HepG2 (cell line): ENCODE results near the gene LMAN2. TPM values are rescaled to one million over a fixed set of nuclear protein-coding genes. Genes with fewer than 3 reads are reported as not detected.
A peak's percentile ranks its signal among the peaks of the same experiment; 100 is the strongest.

Source experiments
- AHDC1 ChIP-seq: sonication (generic); formaldehyde crosslinking; IDR thresholded peaks from 2 replicates; pipeline ENCODE4 v1.5.1; 2020; ENCODE audit warnings: mild to moderate bottlenecking, missing genetic modification reagents, borderline replicate concordance
- KDM2A ChIP-seq: sonication (generic); formaldehyde crosslinking; IDR thresholded peaks from 2 replicates; pipeline ENCODE4 v1.4.0; 2020; ENCODE audit warnings: low read depth, missing genetic modification reagents, borderline replicate concordance
- MXI1 ChIP-seq: IDR thresholded peaks from 3 replicates; pipeline ENCODE4 v1.6.1; 2012; ENCODE audit warnings: low read depth, low read length, inconsistent platforms, borderline replicate concordance
- NRL ChIP-seq: sonication (generic); formaldehyde crosslinking; IDR thresholded peaks from 2 replicates; pipeline ENCODE4 v1.5.0; 2020; ENCODE audit warnings: missing genetic modification reagents, mild to moderate bottlenecking, moderate library complexity, borderline replicate concordance
- PAF1 ChIP-seq: IDR thresholded peaks from 2 replicates; pipeline ENCODE4 v1.6.1; 2016; ENCODE audit warnings: missing genetic modification reagents, missing compliant biosample characterization
- PAXIP1 ChIP-seq: sonication (generic); formaldehyde crosslinking; conservative IDR thresholded peaks from 2 replicates; pipeline ENCODE4 v1.4.0; 2020; ENCODE audit warnings: mild to moderate bottlenecking, missing genetic modification reagents, moderate library complexity
- REST ChIP-seq, 2 experiments: IDR thresholded peaks; 2 replicates each; pipeline ENCODE4 v1.6.1; 2011 to 2012; ENCODE audit warnings: low read length in 2 of 2, borderline replicate concordance in 1 of 2, low read depth in 1 of 2, mild to moderate bottlenecking in 1 of 2, moderate library complexity in 1 of 2
- SALL1 ChIP-seq: sonication (generic); formaldehyde crosslinking; IDR thresholded peaks from 2 replicates; pipeline ENCODE4 v1.8.0; 2022; ENCODE audit warnings: mild to moderate bottlenecking, missing genetic modification reagents
- SOX6 ChIP-seq, 2 experiments: fragments of 450-650 bp in 1 of 2; sonication (generic) in 1 of 2; formaldehyde crosslinking in 1 of 2; IDR thresholded peaks; 2 replicates each; pipeline versions ENCODE4 v1.4.0 to v1.6.1; 2017 to 2020; ENCODE audit warnings: antibody characterized with exemption in 1 of 2, mild to moderate bottlenecking in 1 of 2, missing genetic modification reagents in 1 of 2
- TAF15 ChIP-seq: fragments of 200-400 bp; formaldehyde crosslinking; IDR thresholded peaks from one replicate; pipeline ENCODE4 v1.6.1; 2018; ENCODE audit warnings: mild to moderate bottlenecking, low read depth, low read length; ENCODE audit not compliant: poor library complexity, severe bottlenecking
- ZNF33B ChIP-seq: sonication (generic); formaldehyde crosslinking; IDR thresholded peaks from 2 replicates; pipeline ENCODE4 v1.5.1; 2020; ENCODE audit warnings: mild to moderate bottlenecking, missing genetic modification reagents
- ZNF83 ChIP-seq: sonication (generic); formaldehyde crosslinking; IDR thresholded peaks from 2 replicates; pipeline ENCODE4 v1.4.0; 2020; ENCODE audit warnings: missing genetic modification reagents, mild to moderate bottlenecking, borderline replicate concordance
- ZZZ3 ChIP-seq: sonication (generic); formaldehyde crosslinking; IDR thresholded peaks from 2 replicates; pipeline ENCODE4 v1.4.0; 2020; ENCODE audit warnings: missing genetic modification reagents, mild to moderate bottlenecking, borderline replicate concordance
- polyA plus RNA-seq, 8 experiments: library from polyadenylated mRNA; depleted of rRNA in 3 of 8; stranded (reverse) in 7 of 8; unstranded in 1 of 8; fragments of >200 nt; fragmentation: Illumina TruSeq in 4 of 8; extraction: Trizol in 4 of 8; gene quantifications; 2 replicates each; pipeline versions ENCODE4 v1.2.1 to v1.2.3, GENCODE V29; 2011 to 2016; ENCODE audit warnings: low read depth in 4 of 8, missing spikeins in 1 of 8, mixed read lengths in 1 of 8; ENCODE audit not compliant: insufficient read depth in 1 of 8
- total RNA-seq, 5 experiments: library from RNA; depleted of rRNA; stranded (reverse); fragments of >200 nt; fragmentation: Illumina TruSeq; extraction: Trizol; gene quantifications; 2 replicates each; pipeline ENCODE4 v1.2.3, GENCODE V29; 2016; ENCODE audit warnings: low read depth in 1 of 5

Gene LMAN2
- total and polyA plus RNA-seq, 2 of the 13 experiments (the other 11 are each of a cell fraction or from before 2014, with no cell fraction given), result 191 to 197 TPM

GRCh38 chr5:177317959-177318377, 33.5 kb downstream of the LMAN2 start (continued):
- no peak for TF ChIP-seq TAF15
- no peak for TF ChIP-seq NRL
- TF ChIP-seq PAXIP1 (CRISPR knock-in tag), result peak; percentile 36; the same call in 1 of the 2 replicates
- no peak for TF ChIP-seq ZNF33B
- peak; percentile 66; the same call in 1 of the 2 replicates for TF ChIP-seq KDM2A (CRISPR knock-in tag)
- TF ChIP-seq ZZZ3 (CRISPR knock-in tag), result no peak
- 0 out of 3 replicates have a peak, but pooled peaks have one; percentile 29 for TF ChIP-seq MXI1
- no peak for TF ChIP-seq REST (IDR thresholded peaks at IDR 0.05; ENCODE audit: borderline replicate concordance in 1 of 2, low read depth in 1 of 2, low read length in 2 of 2)
- TF ChIP-seq SALL1 (CRISPR knock-in tag), result peak; percentile 63
- no peak for TF ChIP-seq AHDC1
- no peak for TF ChIP-seq SOX6 (IDR thresholded peaks at IDR 0.05)
- no peak for TF ChIP-seq SOX6 (CRISPR knock-in tag; IDR thresholded peaks at IDR 0.05)
- TF ChIP-seq ZNF83, result no peak
- no peak for TF ChIP-seq PAF1 (CRISPR knock-in tag)
